HEK293 (cell line): ENCODE measurements around the gene ZNF423.
A peak's percentile ranks its signal among the peaks of the same experiment; 100 is the strongest.

Experiments used
- EGR2 ChIP-seq: fragments of 450-650 bp; formaldehyde crosslinking; IDR thresholded peaks from 2 replicates; pipeline ENCODE4 v1.5.1; 2016; ENCODE audit warnings: low read depth, missing biosample characterization, missing genetic modification characterization
- GFI1B ChIP-seq: fragments of 450-650 bp; formaldehyde crosslinking; IDR thresholded peaks from 2 replicates; pipeline ENCODE4 v1.5.1; 2016; ENCODE audit warnings: missing biosample characterization, missing genetic modification characterization
- KLF1 ChIP-seq: fragments of 450-650 bp; formaldehyde crosslinking; IDR thresholded peaks from 2 replicates; pipeline ENCODE4 v1.5.1; 2016; ENCODE audit warnings: missing biosample characterization, missing genetic modification characterization
- RBAK ChIP-seq: fragments of 450-650 bp; formaldehyde crosslinking; IDR thresholded peaks from 2 replicates; pipeline ENCODE4 v1.5.1; 2016; ENCODE audit warnings: missing biosample characterization, missing genetic modification characterization
- SALL2 ChIP-seq: fragments of 450-650 bp; formaldehyde crosslinking; IDR thresholded peaks from 2 replicates; pipeline ENCODE4 v1.5.0; 2017; ENCODE audit warnings: missing biosample characterization, mild to moderate bottlenecking, missing genetic modification characterization, borderline replicate concordance
- WT1 ChIP-seq: fragments of 450-650 bp; formaldehyde crosslinking; IDR thresholded peaks from 2 replicates; pipeline ENCODE4 v1.5.1; 2016; ENCODE audit warnings: missing biosample characterization, missing genetic modification characterization
- ZFP37 ChIP-seq: fragments of 450-650 bp; formaldehyde crosslinking; IDR thresholded peaks from 2 replicates; pipeline ENCODE4 v1.5.1; 2016; ENCODE audit warnings: missing biosample characterization, missing genetic modification characterization
- ZFP41 ChIP-seq: fragments of 450-650 bp; formaldehyde crosslinking; IDR thresholded peaks from 2 replicates; pipeline ENCODE4 v1.5.1; 2016; ENCODE audit warnings: missing biosample characterization, missing genetic modification characterization, borderline replicate concordance
- ZNF114 ChIP-seq: fragments of 450-650 bp; formaldehyde crosslinking; IDR thresholded peaks from 2 replicates; pipeline ENCODE4 v1.5.0; 2017; ENCODE audit warnings: missing biosample characterization, missing genetic modification characterization
- ZNF155 ChIP-seq: fragments of 450-650 bp; formaldehyde crosslinking; IDR thresholded peaks from 2 replicates; pipeline ENCODE4 v1.5.1; 2016; ENCODE audit warnings: missing biosample characterization, missing genetic modification characterization
- ZNF311 ChIP-seq: fragments of 450-650 bp; formaldehyde crosslinking; IDR thresholded peaks from 2 replicates; pipeline ENCODE4 v1.5.1; 2017; ENCODE audit warnings: missing biosample characterization, missing genetic modification characterization, borderline replicate concordance
- ZNF335 ChIP-seq: fragments of 450-650 bp; formaldehyde crosslinking; conservative IDR thresholded peaks from 2 replicates; pipeline ENCODE4 v1.5.1; 2016; ENCODE audit warnings: missing biosample characterization, missing genetic modification characterization
- ZNF341 ChIP-seq: fragments of 450-650 bp; formaldehyde crosslinking; IDR thresholded peaks from 2 replicates; pipeline ENCODE4; 2016; ENCODE audit warnings: low read depth, missing biosample characterization, missing genetic modification characterization
- ZNF747 ChIP-seq: fragments of 450-650 bp; formaldehyde crosslinking; IDR thresholded peaks from 2 replicates; pipeline ENCODE4 v1.5.1; 2016; ENCODE audit warnings: missing biosample characterization, missing genetic modification characterization
- TF ChIP-seq, protein P1 (sequence below): fragments of 450-650 bp; IDR thresholded peaks from 2 replicates; pipeline ENCODE4 v1.5.1; 2018; ENCODE audit warnings: missing biosample characterization, mild to moderate bottlenecking, missing genetic modification characterization
- TF ChIP-seq, protein P2 (sequence below): fragments of 450-650 bp; formaldehyde crosslinking; IDR thresholded peaks from 2 replicates; pipeline ENCODE4 v1.5.1; 2016; ENCODE audit warnings: missing biosample characterization, missing genetic modification characterization
- TF ChIP-seq, protein P3 (sequence below): fragments of 450-650 bp; formaldehyde crosslinking; IDR thresholded peaks from 2 replicates; pipeline ENCODE4 v1.5.0; 2017; ENCODE audit warnings: missing biosample characterization, missing genetic modification characterization, borderline replicate concordance
- TF ChIP-seq, protein P4 (sequence below): fragments of 450-650 bp; formaldehyde crosslinking; IDR thresholded peaks from 2 replicates; pipeline ENCODE4 v1.5.1; 2016; ENCODE audit warnings: missing biosample characterization, missing genetic modification characterization
- TF ChIP-seq, protein P5 (sequence below): fragments of 450-650 bp; formaldehyde crosslinking; IDR thresholded peaks from 2 replicates; pipeline ENCODE4 v1.5.1; 2016; ENCODE audit warnings: missing biosample characterization, missing genetic modification characterization
- TF ChIP-seq, protein P6 (sequence below): fragments of 450-650 bp; formaldehyde crosslinking; IDR thresholded peaks from 2 replicates; pipeline ENCODE4 v1.5.1; 2017; ENCODE audit warnings: missing biosample characterization, missing genetic modification characterization
- TF ChIP-seq, protein P7 (sequence below): fragments of 450-650 bp; formaldehyde crosslinking; IDR thresholded peaks from 2 replicates; pipeline ENCODE4; 2016; ENCODE audit warnings: missing biosample characterization, missing genetic modification characterization
- TF ChIP-seq, protein P8 (sequence below): fragments of 450-650 bp; formaldehyde crosslinking; IDR thresholded peaks from 2 replicates; pipeline ENCODE4 v1.5.1; 2016; ENCODE audit warnings: missing biosample characterization, missing genetic modification characterization, borderline replicate concordance

Gene ZNF423

DNA sequence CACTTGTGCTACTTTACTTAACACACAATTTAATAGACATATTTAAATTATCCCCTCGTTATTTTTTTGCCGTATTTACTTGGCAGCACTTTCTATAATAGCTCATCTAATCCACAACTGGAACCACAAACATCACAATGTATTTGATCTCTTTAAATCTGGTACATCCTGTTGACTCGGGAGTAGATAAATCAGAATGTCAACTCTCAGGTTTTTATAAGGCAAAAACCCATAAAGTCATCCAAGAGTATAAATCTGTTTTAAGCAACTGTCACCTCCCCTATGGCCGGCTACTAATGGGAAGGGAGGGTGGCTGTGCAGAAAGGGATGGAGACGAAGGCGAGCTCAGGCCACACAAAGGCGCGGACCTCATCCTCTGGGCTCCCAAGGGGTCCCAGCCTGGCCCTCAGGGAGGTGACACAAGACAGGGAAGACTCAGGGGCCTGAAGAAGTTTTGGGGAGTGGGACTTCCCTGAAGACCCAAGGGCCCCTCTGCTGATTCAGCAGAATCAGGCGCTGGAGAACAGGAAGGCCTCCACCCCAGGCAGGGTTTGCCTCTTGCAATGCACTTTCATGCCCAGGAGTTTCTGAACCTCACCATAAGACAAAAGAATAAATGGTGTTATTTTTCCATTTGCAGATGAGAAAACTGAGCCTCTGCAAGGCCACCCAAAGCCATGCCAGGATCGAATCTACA is 122.5 kb downstream of the ZNF423 start (continued):
- TF ChIP-seq ZFP37 (tag by site-specific recombination) (no peak), WT1 (tag by site-specific recombination) (peak; percentile 72; the same call in 1 of the 2 replicates), SALL2 (tag by site-specific recombination) (no peak), GFI1B (tag by site-specific recombination) (peak; percentile 65), ZNF311 (tag by site-specific recombination) (no peak), EGR2 (tag by site-specific recombination) (no peak), ZNF335 (no peak), ZNF747 (tag by site-specific recombination) (no peak), ZFP41 (tag by site-specific recombination) (no peak), ZNF155 (no peak), ZNF341 (tag by site-specific recombination) (peak; percentile 29; the same call in 1 of the 2 replicates), RBAK (tag by site-specific recombination) (no peak), KLF1 (tag by site-specific recombination) (no peak), ZNF114 (tag by site-specific recombination) (no peak)
- TF ChIP-seq, protein P1, sequence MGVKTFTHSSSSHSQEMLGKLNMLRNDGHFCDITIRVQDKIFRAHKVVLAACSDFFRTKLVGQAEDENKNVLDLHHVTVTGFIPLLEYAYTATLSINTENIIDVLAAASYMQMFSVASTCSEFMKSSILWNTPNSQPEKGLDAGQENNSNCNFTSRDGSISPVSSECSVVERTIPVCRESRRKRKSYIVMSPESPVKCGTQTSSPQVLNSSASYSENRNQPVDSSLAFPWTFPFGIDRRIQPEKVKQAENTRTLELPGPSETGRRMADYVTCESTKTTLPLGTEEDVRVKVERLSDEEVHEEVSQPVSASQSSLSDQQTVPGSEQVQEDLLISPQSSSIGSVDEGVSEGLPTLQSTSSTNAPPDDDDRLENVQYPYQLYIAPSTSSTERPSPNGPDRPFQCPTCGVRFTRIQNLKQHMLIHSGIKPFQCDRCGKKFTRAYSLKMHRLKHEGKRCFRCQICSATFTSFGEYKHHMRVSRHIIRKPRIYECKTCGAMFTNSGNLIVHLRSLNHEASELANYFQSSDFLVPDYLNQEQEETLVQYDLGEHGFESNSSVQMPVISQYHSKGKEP = peak; percentile 66; the same call in 1 of the 2 replicates
- TF ChIP-seq, protein P2, sequence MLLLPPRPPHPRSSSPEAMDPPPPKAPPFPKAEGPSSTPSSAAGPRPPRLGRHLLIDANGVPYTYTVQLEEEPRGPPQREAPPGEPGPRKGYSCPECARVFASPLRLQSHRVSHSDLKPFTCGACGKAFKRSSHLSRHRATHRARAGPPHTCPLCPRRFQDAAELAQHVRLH (tag by site-specific recombination) = peak; percentile 62; the same call in 1 of the 2 replicates
- TF ChIP-seq, protein P3, sequence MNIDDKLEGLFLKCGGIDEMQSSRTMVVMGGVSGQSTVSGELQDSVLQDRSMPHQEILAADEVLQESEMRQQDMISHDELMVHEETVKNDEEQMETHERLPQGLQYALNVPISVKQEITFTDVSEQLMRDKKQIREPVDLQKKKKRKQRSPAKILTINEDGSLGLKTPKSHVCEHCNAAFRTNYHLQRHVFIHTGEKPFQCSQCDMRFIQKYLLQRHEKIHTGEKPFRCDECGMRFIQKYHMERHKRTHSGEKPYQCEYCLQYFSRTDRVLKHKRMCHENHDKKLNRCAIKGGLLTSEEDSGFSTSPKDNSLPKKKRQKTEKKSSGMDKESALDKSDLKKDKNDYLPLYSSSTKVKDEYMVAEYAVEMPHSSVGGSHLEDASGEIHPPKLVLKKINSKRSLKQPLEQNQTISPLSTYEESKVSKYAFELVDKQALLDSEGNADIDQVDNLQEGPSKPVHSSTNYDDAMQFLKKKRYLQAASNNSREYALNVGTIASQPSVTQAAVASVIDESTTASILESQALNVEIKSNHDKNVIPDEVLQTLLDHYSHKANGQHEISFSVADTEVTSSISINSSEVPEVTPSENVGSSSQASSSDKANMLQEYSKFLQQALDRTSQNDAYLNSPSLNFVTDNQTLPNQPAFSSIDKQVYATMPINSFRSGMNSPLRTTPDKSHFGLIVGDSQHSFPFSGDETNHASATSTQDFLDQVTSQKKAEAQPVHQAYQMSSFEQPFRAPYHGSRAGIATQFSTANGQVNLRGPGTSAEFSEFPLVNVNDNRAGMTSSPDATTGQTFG (tag by site-specific recombination) = no peak
- TF ChIP-seq, protein P4, sequence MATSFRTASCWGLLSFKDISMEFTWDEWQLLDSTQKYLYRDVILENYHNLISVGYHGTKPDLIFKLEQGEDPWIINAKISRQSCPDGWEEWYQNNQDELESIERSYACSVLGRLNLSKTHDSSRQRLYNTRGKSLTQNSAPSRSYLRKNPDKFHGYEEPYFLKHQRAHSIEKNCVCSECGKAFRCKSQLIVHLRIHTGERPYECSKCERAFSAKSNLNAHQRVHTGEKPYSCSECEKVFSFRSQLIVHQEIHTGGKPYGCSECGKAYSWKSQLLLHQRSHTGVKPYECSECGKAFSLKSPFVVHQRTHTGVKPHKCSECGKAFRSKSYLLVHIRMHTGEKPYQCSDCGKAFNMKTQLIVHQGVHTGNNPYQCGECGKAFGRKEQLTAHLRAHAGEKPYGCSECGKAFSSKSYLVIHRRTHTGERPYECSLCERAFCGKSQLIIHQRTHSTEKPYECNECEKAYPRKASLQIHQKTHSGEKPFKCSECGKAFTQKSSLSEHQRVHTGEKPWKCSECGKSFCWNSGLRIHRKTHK (tag by site-specific recombination) = no peak
- TF ChIP-seq, protein P5, sequence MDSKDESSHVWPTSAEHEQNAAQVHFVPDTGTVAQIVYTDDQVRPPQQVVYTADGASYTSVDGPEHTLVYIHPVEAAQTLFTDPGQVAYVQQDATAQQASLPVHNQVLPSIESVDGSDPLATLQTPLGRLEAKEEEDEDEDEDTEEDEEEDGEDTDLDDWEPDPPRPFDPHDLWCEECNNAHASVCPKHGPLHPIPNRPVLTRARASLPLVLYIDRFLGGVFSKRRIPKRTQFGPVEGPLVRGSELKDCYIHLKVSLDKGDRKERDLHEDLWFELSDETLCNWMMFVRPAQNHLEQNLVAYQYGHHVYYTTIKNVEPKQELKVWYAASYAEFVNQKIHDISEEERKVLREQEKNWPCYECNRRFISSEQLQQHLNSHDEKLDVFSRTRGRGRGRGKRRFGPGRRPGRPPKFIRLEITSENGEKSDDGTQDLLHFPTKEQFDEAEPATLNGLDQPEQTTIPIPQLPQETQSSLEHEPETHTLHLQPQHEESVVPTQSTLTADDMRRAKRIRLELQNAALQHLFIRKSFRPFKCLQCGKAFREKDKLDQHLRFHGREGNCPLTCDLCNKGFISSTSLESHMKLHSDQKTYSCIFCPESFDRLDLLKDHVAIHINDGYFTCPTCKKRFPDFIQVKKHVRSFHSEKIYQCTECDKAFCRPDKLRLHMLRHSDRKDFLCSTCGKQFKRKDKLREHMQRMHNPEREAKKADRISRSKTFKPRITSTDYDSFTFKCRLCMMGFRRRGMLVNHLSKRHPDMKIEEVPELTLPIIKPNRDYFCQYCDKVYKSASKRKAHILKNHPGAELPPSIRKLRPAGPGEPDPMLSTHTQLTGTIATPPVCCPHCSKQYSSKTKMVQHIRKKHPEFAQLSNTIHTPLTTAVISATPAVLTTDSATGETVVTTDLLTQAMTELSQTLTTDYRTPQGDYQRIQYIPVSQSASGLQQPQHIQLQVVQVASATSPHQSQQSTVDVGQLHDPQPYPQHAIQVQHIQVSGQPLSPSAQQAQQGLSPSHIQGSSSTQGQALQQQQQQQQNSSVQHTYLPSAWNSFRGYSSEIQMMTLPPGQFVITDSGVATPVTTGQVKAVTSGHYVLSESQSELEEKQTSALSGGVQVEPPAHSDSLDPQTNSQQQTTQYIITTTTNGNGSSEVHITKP (tag by site-specific recombination) = no peak
- TF ChIP-seq, protein P6, sequence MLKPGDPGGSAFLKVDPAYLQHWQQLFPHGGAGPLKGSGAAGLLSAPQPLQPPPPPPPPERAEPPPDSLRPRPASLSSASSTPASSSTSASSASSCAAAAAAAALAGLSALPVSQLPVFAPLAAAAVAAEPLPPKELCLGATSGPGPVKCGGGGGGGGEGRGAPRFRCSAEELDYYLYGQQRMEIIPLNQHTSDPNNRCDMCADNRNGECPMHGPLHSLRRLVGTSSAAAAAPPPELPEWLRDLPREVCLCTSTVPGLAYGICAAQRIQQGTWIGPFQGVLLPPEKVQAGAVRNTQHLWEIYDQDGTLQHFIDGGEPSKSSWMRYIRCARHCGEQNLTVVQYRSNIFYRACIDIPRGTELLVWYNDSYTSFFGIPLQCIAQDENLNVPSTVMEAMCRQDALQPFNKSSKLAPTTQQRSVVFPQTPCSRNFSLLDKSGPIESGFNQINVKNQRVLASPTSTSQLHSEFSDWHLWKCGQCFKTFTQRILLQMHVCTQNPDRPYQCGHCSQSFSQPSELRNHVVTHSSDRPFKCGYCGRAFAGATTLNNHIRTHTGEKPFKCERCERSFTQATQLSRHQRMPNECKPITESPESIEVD (tag by site-specific recombination) = peak; percentile 68
- TF ChIP-seq, protein P7, sequence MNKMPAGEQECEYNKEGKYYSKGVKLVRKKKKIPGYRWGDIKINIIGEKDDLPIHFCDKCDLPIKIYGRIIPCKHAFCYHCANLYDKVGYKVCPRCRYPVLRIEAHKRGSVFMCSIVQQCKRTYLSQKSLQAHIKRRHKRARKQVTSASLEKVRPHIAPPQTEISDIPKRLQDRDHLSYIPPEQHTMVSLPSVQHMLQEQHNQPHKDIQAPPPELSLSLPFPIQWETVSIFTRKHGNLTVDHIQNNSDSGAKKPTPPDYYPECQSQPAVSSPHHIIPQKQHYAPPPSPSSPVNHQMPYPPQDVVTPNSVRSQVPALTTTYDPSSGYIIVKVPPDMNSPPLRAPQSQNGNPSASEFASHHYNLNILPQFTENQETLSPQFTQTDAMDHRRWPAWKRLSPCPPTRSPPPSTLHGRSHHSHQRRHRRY (tag by site-specific recombination) = no peak
- TF ChIP-seq, protein P8, sequence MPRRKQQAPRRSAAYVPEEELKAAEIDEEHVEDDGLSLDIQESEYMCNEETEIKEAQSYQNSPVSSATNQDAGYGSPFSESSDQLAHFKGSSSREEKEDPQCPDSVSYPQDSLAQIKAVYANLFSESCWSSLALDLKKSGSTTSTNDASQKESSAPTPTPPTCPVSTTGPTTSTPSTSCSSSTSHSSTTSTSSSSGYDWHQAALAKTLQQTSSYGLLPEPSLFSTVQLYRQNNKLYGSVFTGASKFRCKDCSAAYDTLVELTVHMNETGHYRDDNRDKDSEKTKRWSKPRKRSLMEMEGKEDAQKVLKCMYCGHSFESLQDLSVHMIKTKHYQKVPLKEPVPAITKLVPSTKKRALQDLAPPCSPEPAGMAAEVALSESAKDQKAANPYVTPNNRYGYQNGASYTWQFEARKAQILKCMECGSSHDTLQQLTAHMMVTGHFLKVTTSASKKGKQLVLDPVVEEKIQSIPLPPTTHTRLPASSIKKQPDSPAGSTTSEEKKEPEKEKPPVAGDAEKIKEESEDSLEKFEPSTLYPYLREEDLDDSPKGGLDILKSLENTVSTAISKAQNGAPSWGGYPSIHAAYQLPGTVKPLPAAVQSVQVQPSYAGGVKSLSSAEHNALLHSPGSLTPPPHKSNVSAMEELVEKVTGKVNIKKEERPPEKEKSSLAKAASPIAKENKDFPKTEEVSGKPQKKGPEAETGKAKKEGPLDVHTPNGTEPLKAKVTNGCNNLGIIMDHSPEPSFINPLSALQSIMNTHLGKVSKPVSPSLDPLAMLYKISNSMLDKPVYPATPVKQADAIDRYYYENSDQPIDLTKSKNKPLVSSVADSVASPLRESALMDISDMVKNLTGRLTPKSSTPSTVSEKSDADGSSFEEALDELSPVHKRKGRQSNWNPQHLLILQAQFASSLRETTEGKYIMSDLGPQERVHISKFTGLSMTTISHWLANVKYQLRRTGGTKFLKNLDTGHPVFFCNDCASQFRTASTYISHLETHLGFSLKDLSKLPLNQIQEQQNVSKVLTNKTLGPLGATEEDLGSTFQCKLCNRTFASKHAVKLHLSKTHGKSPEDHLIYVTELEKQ (tag by site-specific recombination) = no peak
